ENCODE measurements around the gene RNF213.
A peak's percentile ranks its signal among the peaks of the same experiment; 100 is the strongest.
"Not testable (repeated sequence)": the region's sequence is repeated elsewhere in the genome, so short reads cannot be mapped to it uniquely, and the experiment has no call there.

Gene RNF213

DNA sequence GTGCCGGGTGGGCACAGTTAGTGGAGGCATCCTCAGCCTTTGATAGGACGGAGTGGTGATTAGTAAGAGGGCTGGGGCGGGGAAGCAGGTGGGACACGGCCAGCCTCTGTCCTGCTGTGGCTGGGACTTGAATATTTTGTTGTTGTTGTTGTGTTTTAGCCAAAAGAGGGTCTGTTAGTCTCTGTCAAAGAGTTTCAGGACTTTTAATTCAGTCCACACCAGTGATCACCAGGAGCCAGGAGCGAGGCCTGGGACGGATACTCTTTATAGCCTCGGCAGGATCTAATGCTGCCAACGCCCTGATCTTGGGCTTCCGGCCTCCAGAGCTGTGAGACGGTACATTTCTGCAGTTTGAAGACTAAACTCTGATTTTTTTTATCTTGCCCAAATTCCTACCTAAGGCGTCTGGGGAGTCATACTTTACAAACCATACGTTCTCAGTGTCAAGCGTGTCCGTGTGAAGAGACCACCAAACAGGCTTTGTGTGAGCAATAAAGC lies 2.9 kb upstream of the RNF213 start:
- Histone ChIP-seq H4K20me1 (ENCODE audit: insufficient read depth, low read length, poor library complexity, severe bottlenecking) (peaks cover 7% of the 10 kb centered on the region), H3K36me3 (ENCODE audit: insufficient read depth, low read length) (no peaks in the 10 kb centered on the region), H3K4me2 (ENCODE audit: low read depth, low read length, poor library complexity, severe bottlenecking) (no peak overlapping the region), H3K9me3 (ENCODE audit: insufficient read depth, low read depth, low read length) (no peaks in the 10 kb centered on the region), H2AFZ (ENCODE audit: low read length) (no peak overlapping the region), H3K9ac (ENCODE audit: low read depth, low read length, poor library complexity, severe bottlenecking) (no peak overlapping the region), H3K27me3 (ENCODE audit: insufficient read depth, low read length, poor library complexity, severe bottlenecking) (no peaks in the 10 kb centered on the region), H3K4me1 (ENCODE audit: insufficient read depth, low read length, poor library complexity, severe bottlenecking) (peaks cover 15% of the 10 kb centered on the region), H3K79me2 (ENCODE audit: insufficient read depth, low read length) (peaks cover 12% of the 10 kb centered on the region), H3K9me2 (replicated peaks; ENCODE audit: low read depth, low read length) (no peaks in the 10 kb centered on the region), H3K4me3 (ENCODE audit: low read length, poor library complexity, severe bottlenecking) (no peak overlapping the region), H3F3A (ENCODE audit: low read depth) (peaks cover 12% of the 10 kb centered on the region)
- TF ChIP-seq EZH2phosphoT487 (IDR thresholded peaks at IDR 0.05; ENCODE audit: borderline replicate concordance), result no peak
- TF ChIP-seq, protein P1, sequence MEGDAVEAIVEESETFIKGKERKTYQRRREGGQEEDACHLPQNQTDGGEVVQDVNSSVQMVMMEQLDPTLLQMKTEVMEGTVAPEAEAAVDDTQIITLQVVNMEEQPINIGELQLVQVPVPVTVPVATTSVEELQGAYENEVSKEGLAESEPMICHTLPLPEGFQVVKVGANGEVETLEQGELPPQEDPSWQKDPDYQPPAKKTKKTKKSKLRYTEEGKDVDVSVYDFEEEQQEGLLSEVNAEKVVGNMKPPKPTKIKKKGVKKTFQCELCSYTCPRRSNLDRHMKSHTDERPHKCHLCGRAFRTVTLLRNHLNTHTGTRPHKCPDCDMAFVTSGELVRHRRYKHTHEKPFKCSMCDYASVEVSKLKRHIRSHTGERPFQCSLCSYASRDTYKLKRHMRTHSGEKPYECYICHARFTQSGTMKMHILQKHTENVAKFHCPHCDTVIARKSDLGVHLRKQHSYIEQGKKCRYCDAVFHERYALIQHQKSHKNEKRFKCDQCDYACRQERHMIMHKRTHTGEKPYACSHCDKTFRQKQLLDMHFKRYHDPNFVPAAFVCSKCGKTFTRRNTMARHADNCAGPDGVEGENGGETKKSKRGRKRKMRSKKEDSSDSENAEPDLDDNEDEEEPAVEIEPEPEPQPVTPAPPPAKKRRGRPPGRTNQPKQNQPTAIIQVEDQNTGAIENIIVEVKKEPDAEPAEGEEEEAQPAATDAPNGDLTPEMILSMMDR (conservative IDR thresholded peaks at IDR 0.05; ENCODE audit: low read length), result no peak

DNA sequence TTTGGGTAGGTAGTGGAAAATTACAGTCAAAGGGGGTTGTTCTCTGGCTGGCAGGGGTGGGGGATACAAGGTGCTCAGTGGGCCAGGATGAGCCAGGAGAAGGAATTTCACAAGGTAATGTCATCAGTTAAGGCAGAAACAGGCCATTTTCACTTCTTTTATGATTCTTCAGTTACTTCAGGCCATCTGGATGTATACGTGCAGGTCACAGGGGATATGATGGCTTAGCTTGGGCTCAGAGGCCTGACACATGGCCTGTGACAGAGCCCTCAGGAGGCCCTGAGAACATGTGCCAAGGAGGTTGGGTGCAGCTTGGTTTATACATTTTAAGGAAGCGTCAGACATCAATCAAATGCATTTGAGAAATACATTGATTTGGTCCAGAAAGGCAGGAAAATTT lies 2.4 kb upstream of the RNF213 start:
- H3K27me3 ChIP-seq (ENCODE audit: insufficient read depth, low read length, poor library complexity, severe bottlenecking); H3K4me2 ChIP-seq (ENCODE audit: low read depth, low read length, poor library complexity, severe bottlenecking); H4K20me1 ChIP-seq (ENCODE audit: insufficient read depth, low read length, poor library complexity, severe bottlenecking); H2AFZ ChIP-seq (ENCODE audit: low read length); H3K36me3 ChIP-seq (ENCODE audit: insufficient read depth, low read length); H3K9ac ChIP-seq (ENCODE audit: low read depth, low read length, poor library complexity, severe bottlenecking); H3K9me2 ChIP-seq (replicated peaks; ENCODE audit: low read depth, low read length); H3K9me3 ChIP-seq (ENCODE audit: insufficient read depth, low read depth, low read length); H3K4me3 ChIP-seq (ENCODE audit: low read length, poor library complexity, severe bottlenecking): not testable (repeated sequence)
- peaks cover 13% of the 10 kb centered on the region for H3K79me2 ChIP-seq (ENCODE audit: insufficient read depth, low read length)
- H3K4me1 ChIP-seq (ENCODE audit: insufficient read depth, low read length, poor library complexity, severe bottlenecking), result peaks cover 18% of the 10 kb centered on the region
- H3F3A ChIP-seq (ENCODE audit: low read depth), result peaks cover 12% of the 10 kb centered on the region

DNA sequence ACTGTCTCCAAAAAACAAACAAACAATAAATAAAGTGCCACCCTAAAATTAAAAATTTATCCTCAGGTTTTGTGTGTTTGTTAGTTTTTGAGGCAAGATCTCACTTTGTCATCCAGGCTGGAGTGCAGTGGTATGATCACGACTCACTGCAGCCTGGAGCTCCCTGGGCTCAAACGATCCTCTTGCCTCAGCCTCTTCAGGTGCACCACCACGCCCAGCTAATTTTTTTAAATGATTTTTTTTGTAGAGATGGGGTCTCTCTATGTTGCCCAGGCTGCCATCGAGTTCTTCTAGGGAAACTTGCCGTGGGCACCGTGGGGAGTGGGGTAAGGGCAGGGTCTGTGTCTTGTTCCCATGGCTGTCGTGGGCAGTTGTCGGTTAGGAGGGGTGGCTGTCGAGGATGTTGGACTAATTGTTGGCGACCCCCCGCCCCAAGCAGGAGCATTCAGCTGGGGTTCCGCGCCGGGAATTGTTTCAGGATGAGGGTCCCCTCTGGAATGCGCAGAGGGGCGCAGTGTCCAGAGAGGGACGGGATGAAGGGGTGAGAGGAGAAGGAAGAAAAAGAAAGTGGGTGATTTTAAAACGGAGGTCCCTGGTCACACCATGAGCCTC lies 1.1 kb upstream of the RNF213 start:
- Histone ChIP-seq H3K27me3 (ENCODE audit: insufficient read depth, low read length, poor library complexity, severe bottlenecking) (no peaks in the 10 kb centered on the region), H3K4me3 (ENCODE audit: low read length, poor library complexity, severe bottlenecking) (peak overlapping the region; percentile 69), H3K36me3 (ENCODE audit: insufficient read depth, low read length) (no peaks in the 10 kb centered on the region), H3K9me3 (ENCODE audit: insufficient read depth, low read depth, low read length) (no peaks in the 10 kb centered on the region), H3K4me2 (ENCODE audit: low read depth, low read length, poor library complexity, severe bottlenecking) (peak overlapping the region; percentile 69), H3K9me2 (replicated peaks; ENCODE audit: low read depth, low read length) (no peaks in the 10 kb centered on the region), H3K9ac (ENCODE audit: low read depth, low read length, poor library complexity, severe bottlenecking) (peak overlapping the region; percentile 60), H4K20me1 (ENCODE audit: insufficient read depth, low read length, poor library complexity, severe bottlenecking) (peaks cover 7% of the 10 kb centered on the region), H3K4me1 (ENCODE audit: insufficient read depth, low read length, poor library complexity, severe bottlenecking) (peaks cover 22% of the 10 kb centered on the region), H3F3A (ENCODE audit: low read depth) (peaks cover 12% of the 10 kb centered on the region), H2AFZ (ENCODE audit: low read length) (no peak overlapping the region), H3K79me2 (ENCODE audit: insufficient read depth, low read length) (peaks cover 25% of the 10 kb centered on the region)
- no peak for TF ChIP-seq EZH2phosphoT487 (IDR thresholded peaks at IDR 0.05; ENCODE audit: borderline replicate concordance)
- TF ChIP-seq, protein P1 (conservative IDR thresholded peaks at IDR 0.05; ENCODE audit: low read length), result no peak

DNA sequence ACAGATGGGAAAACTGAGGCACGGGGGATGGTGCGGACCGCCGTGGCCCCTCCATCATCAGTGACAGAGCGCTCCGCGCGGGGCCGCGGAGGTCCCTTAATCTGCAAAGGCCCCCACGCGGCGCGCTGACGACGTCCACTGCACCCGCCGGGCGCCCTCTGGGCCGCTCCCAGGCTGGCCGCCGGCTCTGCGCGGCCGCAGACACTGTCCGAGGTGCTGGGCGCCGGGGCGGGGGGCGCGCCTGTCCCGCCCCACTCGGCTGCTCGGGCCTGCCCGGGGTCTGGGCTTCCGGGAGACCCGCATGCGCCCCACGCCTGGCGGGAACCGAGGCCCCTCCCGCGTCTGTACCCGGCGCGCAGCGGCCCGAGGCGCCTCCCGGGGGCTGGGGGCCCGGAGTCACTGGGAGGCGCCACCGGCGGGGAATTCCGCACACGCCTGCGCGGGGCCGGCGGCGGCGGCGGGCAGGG lies 550 bp upstream of the RNF213 start:
- no peak overlapping the region; the same call in 1 of the 2 replicates for H2AFZ ChIP-seq (ENCODE audit: low read length)
- peaks cover 24% of the 10 kb centered on the region for H3K4me1 ChIP-seq (ENCODE audit: insufficient read depth, low read length, poor library complexity, severe bottlenecking)
- no peaks in the 10 kb centered on the region for H3K9me2 ChIP-seq (replicated peaks; ENCODE audit: low read depth, low read length)
- H3K27me3 ChIP-seq (ENCODE audit: insufficient read depth, low read length, poor library complexity, severe bottlenecking), result no peaks in the 10 kb centered on the region
- H3K79me2 ChIP-seq (ENCODE audit: insufficient read depth, low read length), result peaks cover 30% of the 10 kb centered on the region
- no peaks in the 10 kb centered on the region for H3K36me3 ChIP-seq (ENCODE audit: insufficient read depth, low read length)
- TF ChIP-seq, protein P1 (conservative IDR thresholded peaks at IDR 0.05; ENCODE audit: low read length), result no peak
- TF ChIP-seq EZH2phosphoT487 (IDR thresholded peaks at IDR 0.05; ENCODE audit: borderline replicate concordance), result no peak
- peak overlapping the region; percentile 69 for H3K4me2 ChIP-seq (ENCODE audit: low read depth, low read length, poor library complexity, severe bottlenecking)
- peaks cover 12% of the 10 kb centered on the region for H3F3A ChIP-seq (ENCODE audit: low read depth)
- H3K9me3 ChIP-seq (ENCODE audit: insufficient read depth, low read depth, low read length), result no peaks in the 10 kb centered on the region
- peak overlapping the region; percentile 60 for H3K9ac ChIP-seq (ENCODE audit: low read depth, low read length, poor library complexity, severe bottlenecking)
- peak overlapping the region; percentile 69 for H3K4me3 ChIP-seq (ENCODE audit: low read length, poor library complexity, severe bottlenecking)
- peaks cover 7% of the 10 kb centered on the region for H4K20me1 ChIP-seq (ENCODE audit: insufficient read depth, low read length, poor library complexity, severe bottlenecking)
